ENCODE results near the gene ARSJ. TPM values are rescaled to one million over a fixed set of nuclear protein-coding genes. Genes with fewer than 3 reads are reported as not detected.

ARSJ gene
- total RNA-seq, 1 experiment from 2014 or later, result 7.3 TPM

GRCh38 chr4:113959539-113959937 is 19.9 kb downstream of the ARSJ start:
- Mint-ChIP-seq H3K9me3 (ENCODE audit: unreplicated experiment) (peaks cover 12% of the 10 kb centered on the region), H3K4me1 (ENCODE audit: low read depth, unreplicated experiment) (peaks cover 58% of the 10 kb centered on the region), H3K27ac (ENCODE audit: unreplicated experiment) (peak overlapping the region; percentile 82), H3K4me3 (ENCODE audit: unreplicated experiment) (peak overlapping the region; percentile 39), H3K27me3 (ENCODE audit: insufficient read depth, unreplicated experiment) (no peaks in the 10 kb centered on the region), H3K36me3 (ENCODE audit: insufficient read depth, unreplicated experiment) (peaks cover 17% of the 10 kb centered on the region)
- no peak for TF ChIP-seq CTCF (IDR thresholded peaks at IDR 0.05; ENCODE audit: insufficient read depth in 1 of 2, low read depth in 1 of 2, low read length in 1 of 2, severe bottlenecking in 1 of 2, unreplicated experiment in 1 of 2)
- H3K4me1 ChIP-seq, result peaks cover 51% of the 10 kb centered on the region
- CTCF ChIA-PET, result interaction anchor here (1.4 kb wide), 1 partner anchor 419 kb away, joined by 6 read pairs; no protein-coding TSS in a partner anchor
- DNase-seq, result no peak
- TSS peak; percentile 85 for BruUV-seq (replicated peaks)
- 0 out of 2 replicates have a peak, but pooled peaks cover 4% of the 10 kb centered on the region for H3K9me3 ChIP-seq
- H3K27me3 ChIP-seq (replicated peaks; ENCODE audit: control insufficient read depth, insufficient read depth, low read length), result no peaks in the 10 kb centered on the region
- POLR2A ChIA-PET, result no interaction called here
- intact Hi-C loops (cut with micrococcal nuclease; ENCODE audit: unreplicated experiment), result loop anchor here (1.0 to 10.0 kb wide), 5 partner anchors 20 to 315 kb away; partner anchors contain the start of gene ARSJ
- no peak overlapping the region for H3K4me3 ChIP-seq (ENCODE audit: low read depth, low read length)
- no peaks in the 10 kb centered on the region for H3K36me3 ChIP-seq (ENCODE audit: control insufficient read depth, insufficient read depth, low read length)

DNA sequence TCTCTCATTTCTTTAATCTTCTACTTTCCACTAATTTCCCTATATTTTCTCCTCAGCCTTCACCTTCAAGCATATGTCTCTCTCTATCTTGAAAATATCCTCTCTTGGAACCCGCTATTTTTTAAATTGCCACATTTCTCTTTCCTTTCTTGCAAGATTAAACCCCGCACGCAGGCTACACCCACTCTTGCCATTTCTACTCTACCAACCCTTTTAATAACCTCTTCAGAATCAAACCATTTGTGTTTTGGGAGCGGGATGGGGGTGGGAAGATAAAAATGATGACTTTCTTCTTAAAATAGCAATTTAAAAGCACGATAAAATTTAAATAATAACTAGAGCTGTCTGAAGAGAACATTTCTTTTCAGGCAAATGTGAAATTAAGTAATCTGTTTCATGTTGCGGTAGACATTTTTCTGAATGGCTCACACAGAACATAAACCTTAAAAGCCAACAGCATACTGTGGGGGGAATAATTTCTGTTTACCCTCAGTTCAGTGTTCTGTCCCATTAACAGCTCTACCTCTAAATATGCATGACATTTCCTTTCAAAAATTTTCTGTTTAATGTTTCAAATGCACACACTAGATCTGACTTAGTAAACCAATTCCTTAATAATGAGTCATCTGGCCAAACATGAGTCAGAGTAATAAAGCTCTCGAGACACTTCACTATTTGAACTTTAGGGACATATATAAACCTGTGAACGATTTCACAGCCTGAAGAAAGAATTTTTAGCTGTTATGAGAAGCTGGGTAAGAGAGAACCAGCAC is 20.5 kb downstream of the ARSJ start:
- H3K4me1 Mint-ChIP-seq (ENCODE audit: low read depth, unreplicated experiment), result peaks cover 58% of the 10 kb centered on the region
- H3K4me1 ChIP-seq, result peaks cover 51% of the 10 kb centered on the region
- H3K27ac Mint-ChIP-seq (ENCODE audit: unreplicated experiment), result peak overlapping the region; percentile 82
- H3K36me3 Mint-ChIP-seq (ENCODE audit: insufficient read depth, unreplicated experiment), result peaks cover 13% of the 10 kb centered on the region
- TSS peak; percentile 34 for BruUV-seq (replicated peaks)
- no peaks in the 10 kb centered on the region for H3K27me3 Mint-ChIP-seq (ENCODE audit: insufficient read depth, unreplicated experiment)
- no peaks in the 10 kb centered on the region for H3K36me3 ChIP-seq (ENCODE audit: control insufficient read depth, insufficient read depth, low read length)
- ChIA-PET POLR2A (no interaction called here), CTCF (interaction anchor here (1.4 kb wide), 1 partner anchor 419 kb away, joined by 6 read pairs; no protein-coding TSS in a partner anchor)
- H3K9me3 ChIP-seq, result 0 out of 2 replicates have a peak, but pooled peaks cover 4% of the 10 kb centered on the region
- H3K4me3 ChIP-seq (ENCODE audit: low read depth, low read length), result no peak overlapping the region; the same call in 1 of the 2 replicates
- no peaks in the 10 kb centered on the region for H3K27me3 ChIP-seq (replicated peaks; ENCODE audit: control insufficient read depth, insufficient read depth, low read length)
- DNase-seq, result peak in 1 of 2 experiments; percentile 60
- H3K4me3 Mint-ChIP-seq (ENCODE audit: unreplicated experiment), result peak overlapping the region; percentile 39
- peaks cover 12% of the 10 kb centered on the region for H3K9me3 Mint-ChIP-seq (ENCODE audit: unreplicated experiment)
- intact Hi-C loops (cut with micrococcal nuclease; ENCODE audit: unreplicated experiment), result loop anchor here (1.0 to 10.0 kb wide), 5 partner anchors 20 to 316 kb away; partner anchors contain the start of gene ARSJ
- no peak for TF ChIP-seq CTCF (IDR thresholded peaks at IDR 0.05; ENCODE audit: insufficient read depth in 1 of 2, low read depth in 1 of 2, low read length in 1 of 2, severe bottlenecking in 1 of 2, unreplicated experiment in 1 of 2)

DNA sequence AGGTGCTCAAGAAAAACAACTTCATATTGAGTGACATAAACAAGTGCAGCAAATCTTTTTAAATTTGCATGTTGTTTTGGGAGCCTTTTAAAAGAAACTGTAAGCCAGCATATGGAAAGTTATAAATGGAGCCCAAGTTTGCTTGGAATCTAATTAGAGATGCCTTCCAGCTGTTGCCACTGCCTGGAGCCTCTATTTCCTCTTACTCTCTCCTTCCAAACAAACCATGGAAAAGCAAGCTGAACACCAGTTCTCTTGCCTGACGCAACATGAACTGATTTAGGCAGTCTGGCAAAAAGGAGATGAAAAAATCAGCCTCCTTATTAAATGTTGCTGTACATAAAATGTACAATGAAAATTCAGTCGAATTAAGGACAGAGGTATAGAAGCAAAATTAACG is 21.5 kb downstream of the ARSJ start:
- Histone ChIP-seq H3K36me3 (ENCODE audit: control insufficient read depth, insufficient read depth, low read length) (no peaks in the 10 kb centered on the region), H3K9me3 (no peaks in the 10 kb centered on the region), H3K4me3 (ENCODE audit: low read depth, low read length) (no peak overlapping the region), H3K4me1 (peaks cover 48% of the 10 kb centered on the region), H3K27me3 (replicated peaks; ENCODE audit: control insufficient read depth, insufficient read depth, low read length) (no peaks in the 10 kb centered on the region)
- CTCF ChIA-PET, result no interaction called here
- DNase-seq, result no peak
- no peak for TF ChIP-seq CTCF (IDR thresholded peaks at IDR 0.05; ENCODE audit: insufficient read depth in 1 of 2, low read depth in 1 of 2, low read length in 1 of 2, severe bottlenecking in 1 of 2, unreplicated experiment in 1 of 2)
- H3K9me3 Mint-ChIP-seq (ENCODE audit: unreplicated experiment), result peaks cover 7% of the 10 kb centered on the region
- no peak overlapping the region for H3K27ac Mint-ChIP-seq (ENCODE audit: unreplicated experiment)
- H3K27me3 Mint-ChIP-seq (ENCODE audit: insufficient read depth, unreplicated experiment), result no peaks in the 10 kb centered on the region
- no TSS peak for BruUV-seq (replicated peaks)
- H3K36me3 Mint-ChIP-seq (ENCODE audit: insufficient read depth, unreplicated experiment), result peaks cover 7% of the 10 kb centered on the region
- peaks cover 55% of the 10 kb centered on the region for H3K4me1 Mint-ChIP-seq (ENCODE audit: low read depth, unreplicated experiment)
- POLR2A ChIA-PET, result no interaction called here
- no peak overlapping the region for H3K4me3 Mint-ChIP-seq (ENCODE audit: unreplicated experiment)
- intact Hi-C loops (cut with micrococcal nuclease; ENCODE audit: unreplicated experiment), result loop anchor here (5.0 to 10.0 kb wide), 2 partner anchors 229 to 317 kb away; no protein-coding TSS in a partner anchor
